Measurements from ENCODE around the gene ASIC1.
A peak's percentile ranks its signal among the peaks of the same experiment; 100 is the strongest.

The ASIC1 gene

DNA sequence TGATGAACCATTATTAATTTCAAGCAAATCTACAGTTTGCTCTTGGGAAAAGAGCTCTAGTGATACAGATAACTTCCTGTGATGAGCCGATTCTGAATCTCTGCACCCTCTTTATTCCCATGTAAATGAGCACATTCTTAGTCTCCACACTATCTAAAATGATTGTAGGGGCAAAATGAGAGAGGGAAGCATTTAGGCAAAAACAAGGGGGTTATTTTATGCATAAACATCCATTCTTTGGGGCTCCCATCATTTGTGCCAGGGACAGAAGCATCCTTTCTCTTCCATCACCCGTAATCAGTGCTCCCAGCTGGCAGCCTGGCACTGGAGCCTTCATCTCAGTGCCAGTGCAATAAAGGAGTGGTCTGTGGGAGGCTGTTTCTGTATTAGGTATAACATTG, 44.7 kb downstream of the ASIC1 start:
- DNase-seq (ENCODE audit: low read depth, low spot score), result no peak

GRCh38 chr12:50102646-50103309, 45.4 kb downstream of the ASIC1 start:
- H3K4me3 ChIP-seq (ENCODE audit: low read length), result no peak overlapping the region
- DNase-seq (ENCODE audit: low read depth, low spot score), result no peak

More for the DNA sequence above, 44.7 kb downstream of the ASIC1 start:
- H3K4me3 ChIP-seq (ENCODE audit: low read length), result no peak overlapping the region

DNA sequence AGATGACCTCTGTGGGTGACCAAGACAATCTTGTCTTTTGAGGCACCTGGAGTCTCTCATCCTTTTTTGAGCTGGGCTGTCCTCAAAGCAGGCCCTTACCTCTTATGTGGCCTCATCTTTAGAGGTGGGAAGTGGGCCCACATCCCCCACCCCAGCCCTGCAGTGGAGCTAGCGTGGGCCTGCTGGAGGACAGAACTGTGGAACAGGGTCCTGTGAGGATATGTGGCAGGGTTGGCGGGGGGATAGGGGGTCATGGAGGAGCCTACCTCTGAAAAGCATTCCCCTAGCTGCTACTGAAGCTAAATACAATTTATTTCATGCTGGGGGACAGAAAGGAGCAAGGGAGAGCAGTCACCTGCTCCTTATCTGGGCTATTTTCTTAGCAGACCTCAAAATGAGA, 46.0 kb downstream of the ASIC1 start:
- no peak for DNase-seq (ENCODE audit: low read depth, low spot score)
- no peak overlapping the region for H3K4me3 ChIP-seq (ENCODE audit: low read length)

GRCh38 chr12:50103767-50104321, 46.4 kb downstream of the ASIC1 start, which contains the start of gene GPD1:
Gene GPD1, plus strand, starts transcription at chr12:50104008. Its CDS starts 43 bp downstream, at chr12:50104051.
- DNase-seq (ENCODE audit: low read depth, low spot score), result no peak

GRCh38 chr12:50104417-50105366, 47.3 kb downstream of the ASIC1 start:
- no peak overlapping the region for H3K4me3 ChIP-seq (ENCODE audit: low read length)
- DNase-seq (ENCODE audit: low read depth, low spot score), result no peak

More at GRCh38 chr12:50103767-50104321, 46.4 kb downstream of the ASIC1 start, which contains the start of gene GPD1:
- no peak within 1 kb of the TSS for H3K4me3 ChIP-seq (ENCODE audit: low read length)

- H3K4me3 ChIP-seq (ENCODE audit: low read length), result no peak overlapping the region
- no peak for DNase-seq (ENCODE audit: low read depth, low spot score)
Observed at GRCh38 chr12:50105913-50106450, 48.6 kb downstream of the ASIC1 start.

GRCh38 chr12:50106907-50107306, 49.5 kb downstream of the ASIC1 start:
- DNase-seq (ENCODE audit: low read depth, low spot score), result no peak
- no peak overlapping the region for H3K4me3 ChIP-seq (ENCODE audit: low read length)

GRCh38 chr12:50107416-50108268, 50.2 kb downstream of the ASIC1 start:
- DNase-seq (ENCODE audit: low read depth, low spot score), result no peak
- H3K4me3 ChIP-seq (ENCODE audit: low read length), result no peak overlapping the region

GRCh38 chr12:50109319-50109718, 51.9 kb downstream of the ASIC1 start:
- no peak overlapping the region for H3K4me3 ChIP-seq (ENCODE audit: low read length)
- DNase-seq (ENCODE audit: low read depth, low spot score), result no peak

- DNase-seq (ENCODE audit: low read depth, low spot score), result no peak
- H3K4me3 ChIP-seq (ENCODE audit: low read length), result no peak overlapping the region
Observed at GRCh38 chr12:50110127-50110761, 52.8 kb downstream of the ASIC1 start.

DNA sequence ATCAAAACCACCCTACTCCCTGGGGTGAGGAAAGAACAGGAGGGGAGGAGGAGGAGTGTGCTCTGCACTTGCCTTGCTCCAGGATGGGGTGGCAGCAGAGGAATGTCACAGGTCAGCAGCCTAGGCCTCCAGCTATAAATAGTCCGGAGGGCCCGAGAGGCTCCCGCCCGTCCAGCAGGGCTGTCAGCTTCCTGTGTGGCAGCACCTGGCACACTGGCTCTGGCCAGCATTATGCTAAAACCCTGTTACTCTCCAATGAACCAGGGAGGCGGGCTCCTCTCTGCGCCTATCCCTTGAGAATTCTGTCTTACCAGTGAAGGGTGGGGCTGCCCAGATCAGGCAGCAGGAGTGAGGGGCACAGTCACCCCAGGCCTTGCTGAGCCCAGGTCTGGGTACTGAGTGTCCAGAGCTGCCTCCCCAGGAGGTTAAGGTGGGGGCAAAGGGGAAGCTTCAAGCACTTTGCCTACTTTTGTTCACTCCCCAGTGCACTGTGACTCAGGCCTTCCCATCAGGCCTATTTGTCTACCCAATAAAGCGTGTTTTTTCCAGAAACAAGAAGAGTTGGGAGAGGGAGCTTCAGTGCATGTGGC, 53.5 kb downstream of the ASIC1 start:
- H3K4me3 ChIP-seq (ENCODE audit: low read length), result no peak overlapping the region
- no peak for DNase-seq (ENCODE audit: low read depth, low spot score)

DNA sequence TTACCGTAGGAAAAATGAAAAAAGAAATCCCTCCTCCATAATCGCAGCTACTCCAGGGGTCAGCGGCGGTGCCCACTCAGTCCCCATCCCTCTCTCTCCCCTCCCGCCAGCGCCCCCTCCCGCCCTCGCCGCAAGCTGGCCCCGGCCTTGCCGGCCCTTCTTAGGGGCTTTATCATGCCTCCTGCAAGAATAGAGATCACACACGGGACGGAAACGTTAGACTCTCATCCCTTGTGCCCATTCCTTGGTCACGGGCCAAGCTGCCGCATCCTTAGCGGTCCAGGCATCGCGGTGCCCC, 53.9 kb downstream of the ASIC1 start:
- no peak for DNase-seq (ENCODE audit: low read depth, low spot score)
- peak overlapping the region; percentile 100 for H3K4me3 ChIP-seq (ENCODE audit: low read length)

DNA sequence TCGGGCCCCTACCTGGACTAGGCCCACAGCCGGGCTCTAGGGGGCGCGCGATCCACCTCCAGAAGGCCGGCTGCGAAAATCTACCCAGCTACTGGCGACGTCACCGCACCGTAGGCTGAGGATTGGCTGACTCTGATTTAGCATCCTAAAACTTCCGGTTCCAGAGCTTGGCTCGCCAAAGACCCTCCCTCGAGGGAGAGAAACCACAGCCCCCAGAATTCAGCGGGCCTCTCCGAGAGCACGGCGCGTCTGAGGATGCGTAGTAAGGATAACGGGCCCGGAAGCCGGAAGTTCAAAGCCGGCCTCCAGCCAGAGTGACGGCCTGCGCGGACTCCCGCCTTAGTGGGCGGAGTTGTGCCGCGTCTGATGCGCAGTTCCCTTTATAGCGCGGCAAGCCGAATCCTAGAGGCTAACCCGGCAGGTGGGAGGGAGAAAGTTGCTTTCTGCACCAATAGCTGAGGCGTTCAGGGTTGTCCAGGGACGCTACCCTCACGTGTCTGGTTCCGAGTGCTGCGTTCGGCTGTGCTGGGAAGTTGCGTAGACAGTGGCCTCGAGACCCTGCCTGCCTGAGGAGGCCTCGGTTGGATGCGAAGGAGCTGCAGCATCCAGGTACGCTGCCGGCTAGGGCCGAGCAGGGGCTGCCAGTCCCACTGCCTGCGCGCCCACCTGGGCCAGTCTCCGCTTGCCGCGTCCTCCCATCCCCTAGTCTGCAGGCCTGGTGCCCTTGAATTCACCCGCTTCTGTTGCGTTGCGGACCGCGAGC, 54.5 kb downstream of the ASIC1 start, which contains the start of gene COX14:
Gene COX14 (plus strand): TSS at position 544 of the 763 bp plus-strand sequence. CDS start 7,808 bp downstream, outside the sequence.
- peak within 1 kb of the TSS; percentile 100 for H3K4me3 ChIP-seq (ENCODE audit: low read length)
- DNase-seq (ENCODE audit: low read depth, low spot score), result peak; percentile 99

GRCh38 chr12:50112456-50113218, 55.2 kb downstream of the ASIC1 start:
- H3K4me3 ChIP-seq (ENCODE audit: low read length), result peak overlapping the region; percentile 100
- DNase-seq (ENCODE audit: low read depth, low spot score), result no peak

- DNase-seq (ENCODE audit: low read depth, low spot score), result no peak
- no peak overlapping the region for H3K4me3 ChIP-seq (ENCODE audit: low read length)
Observed at GRCh38 chr12:50117057-50117622, 59.7 kb downstream of the ASIC1 start.

DNA sequence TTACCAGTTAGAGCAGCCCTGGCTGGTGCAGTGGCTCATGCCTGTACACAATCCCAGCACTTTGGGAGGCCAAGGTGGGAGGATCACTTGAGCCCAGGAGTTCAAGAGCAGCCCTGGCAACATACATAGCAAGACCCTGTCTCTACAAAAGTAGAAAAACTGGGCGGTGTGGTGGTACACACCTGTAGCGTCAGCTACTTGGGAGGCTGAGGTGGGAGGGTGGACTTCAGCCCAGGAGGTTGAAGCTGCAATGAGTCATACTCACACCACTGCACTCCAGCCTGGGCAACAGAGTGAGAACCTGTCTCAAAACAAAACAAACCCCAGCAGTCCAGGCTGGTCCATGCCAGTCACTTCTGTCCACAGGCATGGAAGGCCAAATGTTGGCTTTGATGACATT, 62.0 kb downstream of the ASIC1 start:
- no peak for DNase-seq (ENCODE audit: low read depth, low spot score)
- no peak overlapping the region for H3K4me3 ChIP-seq (ENCODE audit: low read length)
